ENCODE results near the gene AOX1.

DNA sequence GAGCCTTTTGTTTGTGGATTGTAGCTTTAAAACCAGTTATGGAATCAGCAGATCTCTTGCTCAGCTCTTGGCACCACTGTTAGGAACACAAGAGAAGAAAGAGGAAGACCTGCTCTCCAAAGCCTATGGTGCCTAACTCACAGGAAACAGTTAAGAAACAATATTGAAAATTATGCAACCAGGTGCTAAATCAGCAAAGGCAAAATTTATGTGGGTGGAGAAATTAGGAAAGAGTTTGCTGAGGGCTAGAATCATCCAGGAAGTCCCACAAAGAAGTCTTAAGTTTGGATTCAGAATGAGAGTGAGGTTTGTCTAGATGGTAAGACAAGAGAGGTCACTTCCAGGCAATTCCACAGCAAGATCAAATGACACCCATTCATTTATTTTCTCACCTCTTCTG is 49.4 kb downstream of the AOX1 start:
- TF ChIP-seq, protein P1, sequence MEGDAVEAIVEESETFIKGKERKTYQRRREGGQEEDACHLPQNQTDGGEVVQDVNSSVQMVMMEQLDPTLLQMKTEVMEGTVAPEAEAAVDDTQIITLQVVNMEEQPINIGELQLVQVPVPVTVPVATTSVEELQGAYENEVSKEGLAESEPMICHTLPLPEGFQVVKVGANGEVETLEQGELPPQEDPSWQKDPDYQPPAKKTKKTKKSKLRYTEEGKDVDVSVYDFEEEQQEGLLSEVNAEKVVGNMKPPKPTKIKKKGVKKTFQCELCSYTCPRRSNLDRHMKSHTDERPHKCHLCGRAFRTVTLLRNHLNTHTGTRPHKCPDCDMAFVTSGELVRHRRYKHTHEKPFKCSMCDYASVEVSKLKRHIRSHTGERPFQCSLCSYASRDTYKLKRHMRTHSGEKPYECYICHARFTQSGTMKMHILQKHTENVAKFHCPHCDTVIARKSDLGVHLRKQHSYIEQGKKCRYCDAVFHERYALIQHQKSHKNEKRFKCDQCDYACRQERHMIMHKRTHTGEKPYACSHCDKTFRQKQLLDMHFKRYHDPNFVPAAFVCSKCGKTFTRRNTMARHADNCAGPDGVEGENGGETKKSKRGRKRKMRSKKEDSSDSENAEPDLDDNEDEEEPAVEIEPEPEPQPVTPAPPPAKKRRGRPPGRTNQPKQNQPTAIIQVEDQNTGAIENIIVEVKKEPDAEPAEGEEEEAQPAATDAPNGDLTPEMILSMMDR (IDR thresholded peaks at IDR 0.05): no peak
- TF ChIP-seq POLR2A (IDR thresholded peaks at IDR 0.05): no peak

All from lower leg skin (tissue), 3 donors.